Measurements from ENCODE around the gene VEGFB. TPM values are rescaled to one million over a fixed set of nuclear protein-coding genes. Genes with fewer than 3 reads are reported as not detected.

The VEGFB gene
- total and polyA plus RNA-seq, 2 of the 8 experiments (the other 6 are each of a cell fraction or from before 2014, with no cell fraction given), result 9.3 to 49.6 TPM

DNA sequence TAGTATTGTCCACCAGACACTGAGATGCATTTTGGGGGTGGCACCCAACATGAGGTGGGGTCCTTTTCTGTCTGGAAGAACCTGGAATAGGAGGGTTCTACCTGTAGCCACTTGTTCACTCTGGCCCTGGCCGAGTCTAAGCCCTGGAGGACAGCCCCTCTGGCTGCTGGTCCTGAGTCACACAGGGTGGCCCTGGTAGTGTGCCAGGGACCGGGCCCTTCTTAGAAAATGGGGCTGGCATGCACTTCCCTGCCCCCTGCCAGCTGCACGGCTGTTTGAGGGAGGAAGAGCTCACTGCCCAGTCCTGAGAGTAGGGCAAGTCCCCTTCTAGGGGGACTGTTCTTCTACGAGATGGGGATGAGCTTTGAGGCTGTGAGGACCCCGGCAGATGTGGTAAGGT, 19.1 kb downstream of the VEGFB start (continued):
- no peak for TF ChIP-seq BCL11A (IDR thresholded peaks at IDR 0.05; ENCODE audit: low read depth in 2 of 2, low read length in 2 of 2)
- no peak for TF ChIP-seq BRCA1 (IDR thresholded peaks at IDR 0.05; ENCODE audit: low read depth, low read length)
- no peak for TF ChIP-seq CREB1 (IDR thresholded peaks at IDR 0.05)

Measured in H1 (cell line).